ENCODE measurements around the gene TAX1BP1. TPM values are rescaled to one million over a fixed set of nuclear protein-coding genes. Genes with fewer than 3 reads are reported as not detected.

TAX1BP1 gene
- total RNA-seq, 6 donors from 2014 or later, result 66.8 to 175 (median 100) TPM

DNA sequence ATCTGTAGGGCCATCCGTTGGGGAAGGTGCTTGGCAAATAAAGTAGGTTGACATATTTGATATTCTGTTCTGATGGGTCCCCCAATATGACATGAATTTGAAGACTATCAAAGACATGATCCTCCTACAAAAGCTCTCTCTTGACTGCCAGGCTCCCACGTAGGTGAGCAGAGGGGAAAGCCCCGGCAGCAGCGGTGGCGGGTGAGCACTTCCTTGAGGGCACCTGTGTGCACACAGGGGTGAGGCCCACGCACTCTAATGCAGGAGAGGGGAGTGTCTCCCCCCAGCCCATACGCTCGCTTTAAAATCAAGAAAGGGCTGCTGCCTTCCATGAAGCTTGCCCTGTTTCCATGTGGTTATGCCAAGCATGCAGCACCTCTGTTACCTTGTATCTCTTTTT lies 100.4 kb downstream of the TAX1BP1 start:
- H3K4me3 ChIP-seq, result no peak overlapping the region
- H3K36me3 ChIP-seq, result peaks cover 0 to 19% (median 0%) of the 10 kb centered on the region in 4 donors
- peaks cover 0 to 2% (median 0%) of the 10 kb centered on the region in 4 donors for H3K4me1 ChIP-seq
- TF ChIP-seq EP300 (IDR thresholded peaks at IDR 0.05), result no peak
- TF ChIP-seq POLR2AphosphoS5 (IDR thresholded peaks at IDR 0.05), result no peak
- TF ChIP-seq, protein P1, sequence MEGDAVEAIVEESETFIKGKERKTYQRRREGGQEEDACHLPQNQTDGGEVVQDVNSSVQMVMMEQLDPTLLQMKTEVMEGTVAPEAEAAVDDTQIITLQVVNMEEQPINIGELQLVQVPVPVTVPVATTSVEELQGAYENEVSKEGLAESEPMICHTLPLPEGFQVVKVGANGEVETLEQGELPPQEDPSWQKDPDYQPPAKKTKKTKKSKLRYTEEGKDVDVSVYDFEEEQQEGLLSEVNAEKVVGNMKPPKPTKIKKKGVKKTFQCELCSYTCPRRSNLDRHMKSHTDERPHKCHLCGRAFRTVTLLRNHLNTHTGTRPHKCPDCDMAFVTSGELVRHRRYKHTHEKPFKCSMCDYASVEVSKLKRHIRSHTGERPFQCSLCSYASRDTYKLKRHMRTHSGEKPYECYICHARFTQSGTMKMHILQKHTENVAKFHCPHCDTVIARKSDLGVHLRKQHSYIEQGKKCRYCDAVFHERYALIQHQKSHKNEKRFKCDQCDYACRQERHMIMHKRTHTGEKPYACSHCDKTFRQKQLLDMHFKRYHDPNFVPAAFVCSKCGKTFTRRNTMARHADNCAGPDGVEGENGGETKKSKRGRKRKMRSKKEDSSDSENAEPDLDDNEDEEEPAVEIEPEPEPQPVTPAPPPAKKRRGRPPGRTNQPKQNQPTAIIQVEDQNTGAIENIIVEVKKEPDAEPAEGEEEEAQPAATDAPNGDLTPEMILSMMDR (IDR thresholded peaks at IDR 0.05), result no peak
- TF ChIP-seq POLR2A (IDR thresholded peaks at IDR 0.05), result no peak
- ATAC-seq (ENCODE audit: low FRiP score in 2 of 2) (no peak), DNase-seq (peak in 1 of 2 donors; percentile 45)
- H3K27ac ChIP-seq, result no peak overlapping the region
- WGBS, 2 donors, result 83 to 95% methylated on average over 4 to 8 of the region's 8 CpGs
- no peaks in the 10 kb centered on the region for H3K27me3 ChIP-seq
- no peaks in the 10 kb centered on the region for H3K9me3 ChIP-seq

DNA sequence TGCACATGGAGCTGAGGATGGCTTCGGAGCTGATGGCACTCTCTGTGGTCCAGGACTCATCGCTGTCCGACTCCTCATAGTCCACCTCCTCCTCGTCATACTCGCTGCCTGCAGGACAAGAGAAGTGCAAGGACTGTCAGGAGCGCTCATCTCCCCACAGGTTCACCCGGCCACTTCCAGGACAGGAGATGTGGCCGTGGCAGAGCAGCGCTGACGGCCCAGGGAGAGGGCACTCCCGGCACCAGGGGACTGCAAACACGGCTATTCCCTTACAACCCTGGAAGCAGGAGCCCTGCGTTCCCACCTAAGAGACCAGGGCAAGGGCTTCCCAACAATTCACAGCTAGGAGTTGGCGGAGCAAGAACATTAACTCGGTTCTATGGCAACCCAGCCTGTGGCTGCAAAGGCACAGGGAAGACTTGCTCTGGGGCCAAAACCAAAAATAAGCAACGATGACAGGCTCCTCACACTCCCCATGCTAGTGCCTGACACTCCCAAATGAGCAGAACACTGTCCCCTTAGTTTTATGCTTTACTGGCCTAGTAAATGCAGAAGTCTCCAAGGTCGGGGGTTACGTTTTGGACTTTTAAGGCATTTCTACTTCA lies 100.9 kb downstream of the TAX1BP1 start:
- H3K4me1 ChIP-seq, result no peaks in the 10 kb centered on the region
- WGBS, 2 donors, result 95 to 99% methylated on average over 18 of the region's 18 CpGs
- ATAC-seq (ENCODE audit: low FRiP score in 2 of 2), result no peak

DNA sequence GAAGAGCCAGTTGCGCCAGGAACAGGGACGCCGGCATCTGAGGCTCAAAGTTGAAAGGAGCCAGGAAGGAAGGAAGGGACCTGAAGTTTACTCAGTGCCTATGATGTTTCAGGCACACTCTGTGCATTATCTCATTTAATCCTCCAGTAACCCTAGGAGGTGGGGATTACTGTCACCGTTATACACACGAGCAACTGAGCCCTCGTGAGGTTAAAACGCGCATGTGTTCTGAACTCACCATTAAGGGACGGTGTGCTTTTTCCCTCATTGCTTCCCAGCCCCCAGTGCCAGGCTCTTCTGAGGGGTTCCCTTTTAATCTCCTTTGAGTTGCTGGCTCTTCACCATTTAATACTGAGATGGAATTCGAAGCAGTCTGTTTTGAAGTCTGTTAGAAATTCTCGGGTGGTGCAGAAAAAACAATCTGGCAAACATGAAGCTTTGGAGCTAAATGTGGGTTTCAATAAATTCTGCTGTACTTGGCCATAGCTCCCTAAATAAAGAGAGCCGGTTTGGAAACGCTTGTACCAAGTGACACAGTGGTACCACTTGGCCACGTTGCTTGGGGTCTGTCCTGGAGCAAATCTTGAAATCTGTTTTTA lies 102.2 kb downstream of the TAX1BP1 start:
- H3K4me1 ChIP-seq, result no peaks in the 10 kb centered on the region
- H3K27me3 ChIP-seq, result no peaks in the 10 kb centered on the region
- WGBS, 2 donors, result 72 to 76% methylated on average over 14 of the region's 14 CpGs
- no peak for TF ChIP-seq POLR2AphosphoS5 (IDR thresholded peaks at IDR 0.05)
- TF ChIP-seq POLR2A (IDR thresholded peaks at IDR 0.05), result no peak
- no peak for TF ChIP-seq EP300 (IDR thresholded peaks at IDR 0.05)
- TF ChIP-seq, protein P1 (IDR thresholded peaks at IDR 0.05), result no peak
- no peak for ATAC-seq (ENCODE audit: low FRiP score in 2 of 2)
- peaks cover 0 to 19% (median 0%) of the 10 kb centered on the region in 4 donors for H3K36me3 ChIP-seq
- no peaks in the 10 kb centered on the region for H3K9me3 ChIP-seq
- DNase-seq, result no peak
- H3K27ac ChIP-seq, result no peak overlapping the region
- no peak overlapping the region for H3K4me3 ChIP-seq

More for the DNA sequence above, 100.9 kb downstream of the TAX1BP1 start:
- TF ChIP-seq POLR2AphosphoS5 (IDR thresholded peaks at IDR 0.05) (no peak), POLR2A (IDR thresholded peaks at IDR 0.05) (no peak), EP300 (IDR thresholded peaks at IDR 0.05) (no peak)
- TF ChIP-seq, protein P1 (IDR thresholded peaks at IDR 0.05), result no peak
- DNase-seq, result peak in 1 of 2 donors; percentile 40
- Histone ChIP-seq H3K36me3 (peaks cover 0 to 19% (median 0%) of the 10 kb centered on the region in 4 donors), H3K9me3 (no peaks in the 10 kb centered on the region), H3K4me3 (no peak overlapping the region), H3K27me3 (no peaks in the 10 kb centered on the region), H3K27ac (no peak overlapping the region)

DNA sequence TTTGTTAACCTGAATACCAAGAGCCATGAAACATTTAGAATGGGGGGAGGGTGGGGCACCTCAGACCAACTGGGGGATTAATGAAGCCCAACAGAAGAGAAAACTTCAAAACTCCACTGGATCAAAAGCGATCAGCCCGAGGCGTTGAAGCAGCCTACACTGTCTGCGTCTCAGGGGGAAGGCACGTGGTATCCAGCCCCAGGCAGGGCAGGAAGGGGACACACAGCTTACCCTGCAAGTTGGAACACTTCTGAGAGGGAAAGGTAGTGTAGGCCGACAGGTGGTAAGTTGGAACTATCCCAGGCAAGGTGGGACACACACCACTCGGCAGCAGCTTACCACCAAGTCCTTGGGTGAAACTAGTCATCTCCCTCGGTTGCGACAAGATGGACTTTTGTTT lies 102.9 kb downstream of the TAX1BP1 start:
- no peak overlapping the region for H3K27ac ChIP-seq
- H3K9me3 ChIP-seq, result no peaks in the 10 kb centered on the region
- peak in 1 of 2 donors; percentile 23 for ATAC-seq (ENCODE audit: low FRiP score in 2 of 2)
- TF ChIP-seq, protein P1 (IDR thresholded peaks at IDR 0.05), result no peak
- no peak for TF ChIP-seq POLR2AphosphoS5 (IDR thresholded peaks at IDR 0.05)
- no peak for TF ChIP-seq EP300 (IDR thresholded peaks at IDR 0.05)
- TF ChIP-seq POLR2A (IDR thresholded peaks at IDR 0.05), result no peak
- H3K4me1 ChIP-seq, result no peaks in the 10 kb centered on the region
- H3K27me3 ChIP-seq, result no peaks in the 10 kb centered on the region
- no peak overlapping the region for H3K4me3 ChIP-seq
- DNase-seq, result no peak
- H3K36me3 ChIP-seq, result peaks cover 0 to 19% (median 0%) of the 10 kb centered on the region in 4 donors
- 88 to 91% methylated on average over 9 of the region's 9 CpGs for WGBS, 2 donors
